ENCODE measurements around the gene PIKFYVE.

Gene PIKFYVE

GRCh38 chr2:208285853-208286252 is 19.8 kb downstream of the PIKFYVE start:
- no peak for TF ChIP-seq CTCF (IDR thresholded peaks at IDR 0.05; ENCODE audit: insufficient read depth, low read length)
- peak; percentile 83 for TF ChIP-seq SPI1 (IDR thresholded peaks at IDR 0.05; ENCODE audit: borderline replicate concordance, low read depth)
- TF ChIP-seq POLR2AphosphoS5 (IDR thresholded peaks at IDR 0.05; ENCODE audit: low read depth): peak; percentile 27; the same call in 1 of the 2 replicates
- no peak for TF ChIP-seq GABPA (IDR thresholded peaks at IDR 0.05; ENCODE audit: low read depth)
- TF ChIP-seq REST (IDR thresholded peaks at IDR 0.05; ENCODE audit: insufficient replicate concordance, low read depth): no peak
- Histone ChIP-seq H3K27ac (replicated peaks) (peak overlapping the region; percentile 63), H3K4me3 (replicated peaks; ENCODE audit: insufficient read depth, low read length) (no peak overlapping the region), H3K27me3 (ENCODE audit: insufficient read depth, poor library complexity, severe bottlenecking) (no peaks in the 10 kb centered on the region)
- peak in 1 of 2 experiments; percentile 64 for DNase-seq (ENCODE audit: low read depth in 1 of 2, low spot score in 1 of 2)

GRCh38 chr2:208294482-208295024 is 28.5 kb downstream of the PIKFYVE start:
- TF ChIP-seq SPI1 (IDR thresholded peaks at IDR 0.05; ENCODE audit: borderline replicate concordance, low read depth) (no peak), CTCF (IDR thresholded peaks at IDR 0.05; ENCODE audit: insufficient read depth, low read length) (no peak)
- no peaks in the 10 kb centered on the region for H3K27me3 ChIP-seq (ENCODE audit: insufficient read depth, poor library complexity, severe bottlenecking)
- no peak overlapping the region for H3K4me3 ChIP-seq (replicated peaks; ENCODE audit: insufficient read depth, low read length)
- H3K27ac ChIP-seq (replicated peaks): no peak overlapping the region
- DNase-seq (ENCODE audit: low read depth in 1 of 2, low spot score in 1 of 2): no peak

- no peak for TF ChIP-seq GABPA (IDR thresholded peaks at IDR 0.05; ENCODE audit: low read depth)
- TF ChIP-seq POLR2AphosphoS5 (IDR thresholded peaks at IDR 0.05; ENCODE audit: low read depth): no peak
- TF ChIP-seq REST (IDR thresholded peaks at IDR 0.05; ENCODE audit: insufficient replicate concordance, low read depth): no peak
- no peak for TF ChIP-seq SPI1 (IDR thresholded peaks at IDR 0.05; ENCODE audit: borderline replicate concordance, low read depth)
- TF ChIP-seq CTCF (IDR thresholded peaks at IDR 0.05; ENCODE audit: insufficient read depth, low read length): no peak
- H3K4me3 ChIP-seq (replicated peaks; ENCODE audit: insufficient read depth, low read length): no peak overlapping the region
- no peaks in the 10 kb centered on the region for H3K27me3 ChIP-seq (ENCODE audit: insufficient read depth, poor library complexity, severe bottlenecking)
- no peak for DNase-seq (ENCODE audit: low read depth in 1 of 2, low spot score in 1 of 2)
- H3K27ac ChIP-seq (replicated peaks): no peak overlapping the region
These were observed 29.8 kb downstream of the PIKFYVE start for GRCh38 chr2:208295834-208296233.

GRCh38 chr2:208296610-208297009 is 30.6 kb downstream of the PIKFYVE start:
- DNase-seq (ENCODE audit: low read depth in 1 of 2, low spot score in 1 of 2): no peak

More at GRCh38 chr2:208296610-208297009, 30.6 kb downstream of the PIKFYVE start:
- Histone ChIP-seq H3K4me3 (replicated peaks; ENCODE audit: insufficient read depth, low read length) (no peak overlapping the region), H3K27me3 (ENCODE audit: insufficient read depth, poor library complexity, severe bottlenecking) (no peaks in the 10 kb centered on the region), H3K27ac (replicated peaks) (no peak overlapping the region)
- TF ChIP-seq SPI1 (IDR thresholded peaks at IDR 0.05; ENCODE audit: borderline replicate concordance, low read depth) (no peak), REST (IDR thresholded peaks at IDR 0.05; ENCODE audit: insufficient replicate concordance, low read depth) (no peak), GABPA (IDR thresholded peaks at IDR 0.05; ENCODE audit: low read depth) (no peak), CTCF (IDR thresholded peaks at IDR 0.05; ENCODE audit: insufficient read depth, low read length) (no peak), POLR2AphosphoS5 (IDR thresholded peaks at IDR 0.05; ENCODE audit: low read depth) (no peak)
